Gastrocnemius medialis (tissue), 4 donors: ENCODE measurements around the gene CNOT10. TPM values are rescaled to one million over a fixed set of nuclear protein-coding genes. Genes with fewer than 3 reads are reported as not detected.
A peak's percentile ranks its signal among the peaks of the same experiment; 100 is the strongest.

Source experiments
- ATAC-seq, 2 donors: fragments of 150-250 bp; one replicate each; pipeline ENCODE4 v1.9.1; 2016
- DNase-seq, 2 donors: peaks; one replicate each; pipeline ENCODE4 v3.0.0-alpha.2; 2019
- H3K27ac ChIP-seq, 4 donors: fragments of 200-600 bp; sonication (generic); 1 replicate in 1 of 4; 2 replicates in 3 of 4; pipeline ENCODE4 v1.5.1; 2016 to 2018; ENCODE audit warnings: mild to moderate bottlenecking in 2 of 4, moderate library complexity in 1 of 4
- H3K27me3 ChIP-seq, 3 donors: fragments of 200-600 bp; sonication (generic) in 2 of 3; 1 replicate in 1 of 3; 2 replicates in 2 of 3; pipeline versions ENCODE4 v1.5.1 to v1.6.0; 2016 to 2019; ENCODE audit warnings: mild to moderate bottlenecking in 1 of 3, moderate library complexity in 1 of 3
- H3K36me3 ChIP-seq, 2 donors: fragments of 200-600 bp; sonication (generic) in 1 of 2; one replicate each; pipeline ENCODE4 v1.5.1; 2017 to 2018
- H3K4me1 ChIP-seq, 2 donors: fragments of 200-600 bp; sonication (generic) in 1 of 2; one replicate each; pipeline ENCODE4 v1.5.1; 2016 to 2017; ENCODE audit warnings: mild to moderate bottlenecking in 2 of 2
- H3K4me3 ChIP-seq, 4 donors: fragments of 200-600 bp; sonication (generic) in 3 of 4; 1 replicate in 1 of 4; 2 replicates in 3 of 4; pipeline ENCODE4 v1.5.1; 2016 to 2019; ENCODE audit warnings: mild to moderate bottlenecking in 2 of 4
- H3K9me3 ChIP-seq, 3 donors: fragments of 200-600 bp; sonication (generic) in 2 of 3; 1 replicate in 1 of 3; 2 replicates in 2 of 3; pipeline ENCODE4 v1.5.1; 2016 to 2019
- CTCF ChIP-seq, 5 experiments: fragments of 450-650 bp in 3 of 5; fragments of 200-600 bp in 2 of 5; sonication (generic) in 2 of 5; IDR thresholded peaks in 4 of 5; conservative IDR thresholded peaks in 1 of 5; 1 replicate in 4 of 5; 2 replicates in 1 of 5; pipeline ENCODE4 v1.5.1; 2016 to 2019; ENCODE audit warnings: antibody characterized with exemption in 5 of 5, mild to moderate bottlenecking in 3 of 5, moderate library complexity in 3 of 5
- POLR2A ChIP-seq, 2 donors: fragments of 450-650 bp; IDR thresholded peaks; one replicate each; pipeline ENCODE4 v1.6.1; 2017; ENCODE audit warnings: antibody characterized with exemption in 2 of 2, mild to moderate bottlenecking in 2 of 2, moderate library complexity in 2 of 2
- in situ Hi-C, 4 donors: fragments of 200-750 bp; cut with MboI; loops; one replicate each; pipeline versions ENCODE4 v1.15.0 to v1.8.0; 2017; ENCODE audit warnings: low sequenced_read_pairs in 4 of 4
- intact Hi-C: fragments of 100-400 bp; cut with DNase I; formaldehyde crosslinking; loops from one replicate; pipeline ENCODE4 v1.15.1; 2023; ENCODE audit warnings: low total_unique reads
- total RNA-seq, 4 donors: library from RNA; depleted of rRNA; stranded (reverse); fragments of >200 nt; gene quantifications; one replicate each; pipeline versions ENCODE4 v1.1.0 to v1.2.3, GENCODE V29; 2016

CNOT10 gene
- total RNA-seq, 4 donors from 2014 or later: 10.2 to 16.8 (median 10.9) TPM

- Histone ChIP-seq H3K9me3 (no peaks in the 10 kb centered on the region), H3K27me3 (no peaks in the 10 kb centered on the region), H3K36me3 (no peaks in the 10 kb centered on the region), H3K4me3 (peak overlapping the region; percentile 69 to 98 (median 92)), H3K4me1 (peaks cover 13 to 16% of the 10 kb centered on the region in 2 donors), H3K27ac (peak overlapping the region; percentile 80 to 87 (median 82))
- no peak for TF ChIP-seq POLR2A (IDR thresholded peaks at IDR 0.05)
- no peak for TF ChIP-seq CTCF (IDR thresholded peaks at IDR 0.05 in 4 of 5, conservative IDR thresholded peaks at IDR 0.05 in 1 of 5)
- ATAC-seq: peak in 1 of 2 donors; percentile 6
- intact Hi-C loops (loop anchor here (1.0 to 2.0 kb wide), 2 partner anchors 115 to 183 kb away; partner anchors contain the start of genes CMTM6 and DYNC1LI1), in situ Hi-C loops (no loop called here)
- no peak for DNase-seq
These were observed 676 bp downstream of the CNOT10 start for GRCh38 chr3:32685543-32686185.

GRCh38 chr3:32686713-32687112, 1.7 kb downstream of the CNOT10 start:
- Histone ChIP-seq H3K27me3 (no peaks in the 10 kb centered on the region), H3K27ac (no peak overlapping the region), H3K36me3 (no peaks in the 10 kb centered on the region), H3K9me3 (no peaks in the 10 kb centered on the region), H3K4me3 (no peak overlapping the region), H3K4me1 (peaks cover 13 to 16% of the 10 kb centered on the region in 2 donors)
- TF ChIP-seq CTCF (IDR thresholded peaks at IDR 0.05 in 4 of 5, conservative IDR thresholded peaks at IDR 0.05 in 1 of 5): no peak
- TF ChIP-seq POLR2A (IDR thresholded peaks at IDR 0.05): no peak
- DNase-seq: no peak
- no peak for ATAC-seq
- in situ Hi-C loops (no loop called here), intact Hi-C loops (no loop called here)

- Histone ChIP-seq H3K4me1 (no peaks in the 10 kb centered on the region), H3K27ac (no peak overlapping the region), H3K27me3 (no peaks in the 10 kb centered on the region), H3K4me3 (no peak overlapping the region), H3K9me3 (no peaks in the 10 kb centered on the region), H3K36me3 (no peaks in the 10 kb centered on the region)
- ATAC-seq (no peak), DNase-seq (no peak)
- in situ Hi-C loops (no loop called here), intact Hi-C loops (no loop called here)
- TF ChIP-seq POLR2A (IDR thresholded peaks at IDR 0.05) (no peak), CTCF (IDR thresholded peaks at IDR 0.05 in 4 of 5, conservative IDR thresholded peaks at IDR 0.05 in 1 of 5) (no peak)
These were observed 6.9 kb downstream of the CNOT10 start for GRCh38 chr3:32691847-32692246.

- H3K9me3 ChIP-seq: no peaks in the 10 kb centered on the region
- no peak for DNase-seq
- TF ChIP-seq POLR2A (IDR thresholded peaks at IDR 0.05) (no peak), CTCF (IDR thresholded peaks at IDR 0.05 in 4 of 5, conservative IDR thresholded peaks at IDR 0.05 in 1 of 5) (no peak)
- H3K4me1 ChIP-seq: no peaks in the 10 kb centered on the region
- no peak overlapping the region for H3K4me3 ChIP-seq
- no peak overlapping the region for H3K27ac ChIP-seq
- H3K27me3 ChIP-seq: no peaks in the 10 kb centered on the region
- in situ Hi-C loops (no loop called here), intact Hi-C loops (no loop called here)
- no peak for ATAC-seq
- no peaks in the 10 kb centered on the region for H3K36me3 ChIP-seq
These were observed 11.5 kb downstream of the CNOT10 start for GRCh38 chr3:32696523-32696922.

- DNase-seq: no peak
- intact Hi-C loops (no loop called here), in situ Hi-C loops (no loop called here)
- no peaks in the 10 kb centered on the region for H3K27me3 ChIP-seq
- no peak overlapping the region for H3K4me3 ChIP-seq
- no peaks in the 10 kb centered on the region for H3K36me3 ChIP-seq
- H3K9me3 ChIP-seq: no peaks in the 10 kb centered on the region
- TF ChIP-seq POLR2A (IDR thresholded peaks at IDR 0.05): no peak
- no peak for TF ChIP-seq CTCF (IDR thresholded peaks at IDR 0.05 in 4 of 5, conservative IDR thresholded peaks at IDR 0.05 in 1 of 5)
- H3K27ac ChIP-seq: no peak overlapping the region
- H3K4me1 ChIP-seq: no peaks in the 10 kb centered on the region
- no peak for ATAC-seq
These were observed 13.5 kb downstream of the CNOT10 start for GRCh38 chr3:32698506-32698905.
